NCI-H69 (cell line): ENCODE data around the gene SIGLEC1.
A peak's percentile ranks its signal among the peaks of the same experiment; 100 is the strongest.

Source experiments
- DNase-seq: peaks from one replicate; lab custom pipeline; 2025; lab: John Stamatoyannopoulos, UW

SIGLEC1 gene

DNA sequence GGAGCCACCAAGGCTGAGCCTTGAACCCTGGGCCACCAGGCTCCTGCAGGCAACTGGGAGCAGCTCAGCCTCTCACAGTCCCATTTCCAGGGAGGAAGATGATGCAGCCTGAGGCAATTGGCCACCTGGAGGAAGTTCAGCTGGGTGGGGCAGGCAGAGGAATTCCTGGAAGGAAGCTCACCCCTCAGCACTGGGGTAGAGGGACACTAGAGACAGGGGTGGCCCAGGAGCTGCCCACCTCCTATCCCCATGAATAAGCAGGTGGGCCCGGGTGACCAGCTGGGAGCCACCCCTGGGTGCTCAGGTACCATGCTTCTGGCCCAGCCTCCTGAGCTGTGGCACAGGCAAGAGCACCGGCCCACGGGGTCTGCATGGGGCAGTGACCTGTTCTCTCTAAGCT lies 16.5 kb upstream of the SIGLEC1 start:
- DNase-seq, result no peak

DNA sequence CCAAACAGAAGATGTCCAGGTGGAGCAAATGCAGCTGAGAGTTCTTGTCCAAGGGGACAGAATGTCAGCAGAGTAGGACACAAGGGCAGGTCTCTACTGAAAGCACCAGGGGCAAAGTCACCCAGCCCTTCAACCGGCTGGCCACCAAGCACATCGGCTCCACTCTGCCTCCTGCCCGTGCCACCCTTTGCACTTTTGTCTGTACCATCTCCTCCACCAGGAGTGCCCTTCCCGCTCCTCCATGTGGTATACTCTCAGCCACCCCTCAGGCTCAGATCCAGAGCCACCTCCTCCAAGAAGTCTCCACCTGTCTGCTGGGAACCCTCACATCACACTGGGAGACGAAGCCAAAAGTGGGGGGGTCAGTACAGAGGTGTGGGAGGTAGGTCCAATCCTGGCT lies 16.0 kb upstream of the SIGLEC1 start:
- no peak for DNase-seq

DNA sequence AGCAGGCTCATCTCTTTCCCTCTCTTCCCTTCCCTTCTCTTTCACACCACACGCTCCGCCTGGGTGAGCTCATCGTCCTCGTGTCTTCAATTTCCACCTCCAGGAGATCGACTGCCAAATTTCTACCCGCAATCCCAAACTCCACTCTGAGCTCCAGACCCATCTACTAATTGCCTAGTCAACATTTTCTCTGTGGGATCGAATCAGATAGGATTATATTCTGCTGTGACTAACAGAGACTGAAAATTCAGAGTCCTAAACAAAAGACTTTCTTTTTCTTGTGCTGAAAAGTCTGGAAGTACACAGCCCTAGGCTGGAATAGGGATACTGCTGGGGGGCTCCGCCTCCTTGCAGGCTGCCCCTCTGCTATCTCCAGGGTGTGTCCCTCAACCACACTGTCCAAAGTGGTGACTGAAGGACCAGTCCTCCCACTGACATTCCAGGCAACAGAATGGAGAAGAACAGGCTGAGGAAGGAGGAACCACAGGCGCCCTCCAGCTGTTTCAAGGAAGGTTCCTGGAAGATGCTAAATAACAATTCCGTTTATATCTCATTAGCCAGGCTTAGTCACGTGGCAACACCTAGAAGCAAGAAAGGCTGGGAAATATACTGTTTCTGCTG lies 15.1 kb upstream of the SIGLEC1 start:
- peak; percentile 24 for DNase-seq

DNA sequence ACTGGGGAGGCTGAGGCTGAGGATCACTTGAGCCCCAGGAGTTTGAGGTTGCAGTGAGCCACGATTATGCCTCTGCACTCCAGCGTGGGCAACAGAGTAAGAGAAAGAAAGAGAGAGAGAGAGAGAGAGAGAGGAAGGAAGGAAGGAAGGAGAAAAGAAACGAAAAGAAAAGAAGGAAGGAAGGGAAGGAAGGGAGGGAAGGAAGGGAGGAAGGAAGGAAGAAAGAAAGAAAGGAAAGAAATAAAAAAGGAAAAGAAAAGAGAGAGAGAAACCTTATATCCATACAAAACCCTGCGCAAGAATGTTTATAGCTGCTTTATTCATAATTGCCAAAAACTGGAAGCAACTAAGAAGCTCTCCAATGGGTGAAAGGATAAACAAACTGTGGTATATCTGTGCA lies 12.0 kb upstream of the SIGLEC1 start:
- no peak for DNase-seq

DNA sequence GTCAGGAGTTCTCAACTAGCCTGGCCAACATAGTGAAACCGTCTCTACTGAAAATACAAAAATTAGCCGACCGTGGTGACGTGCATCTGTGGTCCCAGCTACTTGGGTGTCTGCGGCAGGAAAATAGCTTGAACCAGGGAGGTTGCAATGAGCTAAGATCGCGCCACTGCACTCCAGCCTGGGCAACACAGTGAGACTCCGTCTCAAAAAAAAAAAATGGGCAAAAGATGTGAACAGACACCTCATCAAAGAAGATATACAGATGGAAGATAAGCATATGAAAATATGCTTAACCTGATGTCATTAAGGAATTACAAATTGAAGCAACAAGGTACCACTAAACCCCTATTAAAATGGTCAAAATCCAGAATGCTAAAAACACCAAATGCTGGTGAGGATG lies 10.9 kb upstream of the SIGLEC1 start:
- no peak for DNase-seq

DNA sequence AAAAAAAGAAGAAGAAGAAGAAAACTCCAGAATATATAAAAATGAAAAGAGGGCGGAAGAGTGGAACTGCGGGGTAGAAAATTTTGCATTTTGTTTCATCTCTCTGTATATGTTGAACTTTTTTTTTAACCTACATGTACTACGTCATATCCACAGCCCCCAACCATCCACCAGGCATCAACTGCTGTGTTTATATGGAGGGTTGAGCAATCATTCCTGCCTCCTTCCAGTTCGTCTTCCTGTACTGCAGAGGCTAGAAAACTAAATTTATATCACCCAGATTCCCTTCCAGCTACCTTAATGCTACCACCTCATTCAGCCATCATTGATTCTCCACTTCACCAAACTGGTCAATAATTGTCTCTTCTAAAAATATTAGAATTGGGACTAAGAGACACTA lies 9.5 kb upstream of the SIGLEC1 start:
- no peak for DNase-seq

DNA sequence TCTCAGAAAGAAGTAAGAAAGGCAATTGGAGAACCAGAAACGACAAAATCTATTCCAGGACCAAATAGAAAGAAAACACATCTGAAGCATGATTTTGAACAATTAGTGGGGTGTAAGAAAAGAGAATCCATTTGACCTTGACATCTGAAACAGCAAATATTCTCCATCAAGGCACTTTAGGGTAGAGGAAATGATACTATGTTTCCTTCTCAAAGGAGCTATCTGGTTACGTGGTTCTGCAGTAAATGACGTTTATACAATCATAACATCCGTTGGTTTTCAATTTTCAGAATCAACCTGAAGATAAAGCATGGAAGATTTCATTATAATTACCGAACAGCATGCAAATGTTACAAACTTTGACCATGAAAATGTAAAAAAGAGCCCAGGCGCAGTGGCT lies 8.2 kb upstream of the SIGLEC1 start:
- DNase-seq, result no peak

DNA sequence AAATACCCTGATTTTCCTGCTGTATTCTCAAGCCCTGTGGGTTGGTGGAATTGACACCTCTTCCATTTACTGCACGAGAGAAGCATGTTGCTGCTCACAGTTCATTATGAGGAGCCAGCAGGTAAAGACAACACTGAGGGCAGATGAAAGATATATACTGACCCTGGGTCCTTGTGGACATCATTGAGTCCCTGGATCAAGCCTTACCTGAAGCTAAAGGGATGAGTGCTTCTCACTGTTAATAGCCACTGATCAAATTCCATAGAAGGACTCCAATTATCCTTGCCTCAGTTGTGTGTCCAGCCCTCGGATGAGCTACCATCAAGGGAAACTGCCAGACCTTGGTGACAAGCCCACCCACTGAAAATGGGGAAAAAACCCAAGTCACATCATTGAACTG lies 7.7 kb upstream of the SIGLEC1 start:
- DNase-seq, result no peak

DNA sequence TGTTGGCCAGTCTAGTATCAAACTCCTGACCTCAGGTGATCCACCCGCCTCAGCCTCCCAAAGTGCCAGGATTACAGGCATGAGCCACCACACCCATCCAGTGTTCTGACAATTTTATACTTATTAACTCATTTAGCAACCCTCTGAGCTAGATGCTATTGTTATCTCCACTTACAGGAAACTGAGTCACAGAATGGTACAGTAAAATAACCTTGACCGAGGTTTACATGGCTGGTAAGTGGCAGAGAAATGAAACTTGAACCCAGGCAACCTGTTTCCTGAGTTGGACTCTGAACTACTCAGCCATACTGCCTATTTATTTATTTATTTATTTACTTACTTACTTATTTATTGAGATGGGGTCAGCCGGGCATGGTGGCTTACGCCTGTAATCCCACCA lies 6.6 kb upstream of the SIGLEC1 start:
- no peak for DNase-seq

DNA sequence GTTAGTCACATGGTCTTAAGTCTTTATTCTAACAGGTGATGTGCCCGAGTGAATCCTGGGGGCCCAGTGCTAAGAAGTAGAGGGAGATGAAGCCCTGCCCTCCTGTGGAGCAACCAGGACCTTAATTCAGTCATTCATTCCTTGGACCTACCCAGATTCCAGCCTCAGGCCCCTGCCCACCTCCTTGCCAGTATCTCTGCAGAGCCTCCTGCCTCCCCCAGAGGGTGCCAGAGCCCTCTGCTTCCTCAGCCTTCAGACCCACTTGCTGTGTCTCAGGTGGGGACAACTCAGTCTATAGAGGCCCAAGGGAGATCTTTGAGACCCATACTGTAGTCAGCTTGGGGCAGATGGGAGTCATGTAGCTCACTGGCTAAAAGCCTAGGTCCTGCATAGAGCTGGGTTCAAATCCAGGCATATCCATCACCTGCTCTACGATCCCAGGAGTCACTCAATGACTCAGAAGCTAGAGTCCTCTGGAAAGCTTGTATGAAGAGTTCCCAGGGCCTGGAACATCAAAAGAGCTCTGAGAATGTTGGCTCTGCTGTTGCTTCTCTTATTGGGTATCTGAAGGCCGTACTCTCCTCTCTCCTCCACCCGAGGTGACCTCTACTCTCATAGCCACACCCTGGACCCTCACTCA lies 3.9 kb upstream of the SIGLEC1 start:
- peak; percentile 74 for DNase-seq

DNA sequence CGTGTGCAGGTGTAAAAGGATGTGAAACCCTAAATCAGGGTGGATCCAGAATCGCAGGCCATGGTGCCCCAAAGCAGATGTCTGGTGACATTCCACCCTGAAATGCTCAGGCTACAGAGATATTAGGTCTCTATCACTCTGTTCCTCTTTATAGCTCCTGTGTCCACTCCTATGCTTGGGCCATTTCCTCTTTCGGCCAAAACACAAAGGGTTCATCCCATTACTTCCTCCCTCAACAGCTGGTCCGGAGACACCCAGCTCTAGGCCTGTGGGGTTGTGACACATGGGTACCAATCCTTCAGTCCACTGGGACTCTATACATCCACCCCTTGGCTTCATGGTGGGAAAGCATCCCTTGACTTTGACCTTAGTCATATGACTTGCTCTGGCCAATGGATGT lies 1.7 kb upstream of the SIGLEC1 start:
- no peak for DNase-seq

DNA sequence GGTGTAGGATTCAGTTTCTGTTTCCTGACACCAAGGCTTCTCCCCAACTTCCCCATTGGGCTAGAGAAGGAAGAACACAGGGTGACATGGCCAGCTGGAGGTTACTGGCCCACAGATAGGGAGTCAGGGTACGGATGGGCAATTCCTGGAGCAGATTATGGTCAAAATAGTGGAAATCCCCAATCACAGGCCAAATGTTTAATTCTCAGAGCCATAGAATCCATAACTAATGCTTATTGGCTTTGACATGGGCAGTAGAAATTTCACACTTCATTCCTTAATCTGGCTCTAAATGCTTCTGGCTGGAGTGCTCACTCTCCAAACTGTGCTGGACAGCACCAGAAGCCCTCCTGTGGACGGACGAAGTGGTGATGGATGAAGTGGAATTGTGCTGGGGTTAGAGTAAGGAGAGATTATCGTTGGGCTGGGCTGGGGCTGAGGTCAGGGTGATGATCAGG lies 887 bp downstream of the SIGLEC1 start:
- no peak for DNase-seq

DNA sequence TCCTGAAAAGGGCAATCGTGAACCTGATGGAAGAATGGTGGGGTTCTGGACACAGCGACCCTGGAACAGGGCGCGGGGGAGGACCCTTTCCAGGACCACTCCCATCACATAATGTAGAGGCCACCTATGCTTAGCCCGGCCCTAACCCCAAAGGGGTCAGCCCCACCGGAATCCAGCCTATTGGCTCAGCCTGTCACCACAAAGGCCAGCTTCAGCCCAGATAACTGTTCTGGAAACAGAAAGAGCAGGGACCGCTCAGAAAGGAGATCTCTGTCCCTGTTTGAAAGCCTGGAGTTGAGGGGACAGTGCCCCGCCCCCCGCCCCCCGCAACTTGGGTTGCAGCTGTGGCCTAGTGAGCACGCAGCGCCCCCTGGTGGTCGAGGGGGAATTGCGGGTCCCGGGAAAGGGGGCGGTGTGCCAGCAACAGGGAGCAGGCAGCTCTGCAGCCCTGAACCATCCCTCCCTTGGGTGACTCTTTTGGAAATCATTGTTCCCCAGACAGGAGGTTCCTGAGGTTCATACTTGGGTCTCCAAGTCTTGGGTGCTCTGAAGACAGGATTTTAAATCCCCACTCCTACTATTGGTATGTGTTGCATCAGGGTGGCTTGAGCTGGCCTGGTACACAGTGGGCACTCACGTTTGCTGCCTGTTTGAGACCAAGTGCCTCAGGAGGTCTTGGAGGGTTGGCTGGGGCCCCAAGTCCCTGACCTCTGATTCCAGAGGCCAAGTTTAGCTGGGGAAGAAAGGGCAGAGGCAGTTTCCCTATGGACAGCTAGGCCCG lies 1.5 kb downstream of the SIGLEC1 start:
- DNase-seq, result peak; percentile 58

DNA sequence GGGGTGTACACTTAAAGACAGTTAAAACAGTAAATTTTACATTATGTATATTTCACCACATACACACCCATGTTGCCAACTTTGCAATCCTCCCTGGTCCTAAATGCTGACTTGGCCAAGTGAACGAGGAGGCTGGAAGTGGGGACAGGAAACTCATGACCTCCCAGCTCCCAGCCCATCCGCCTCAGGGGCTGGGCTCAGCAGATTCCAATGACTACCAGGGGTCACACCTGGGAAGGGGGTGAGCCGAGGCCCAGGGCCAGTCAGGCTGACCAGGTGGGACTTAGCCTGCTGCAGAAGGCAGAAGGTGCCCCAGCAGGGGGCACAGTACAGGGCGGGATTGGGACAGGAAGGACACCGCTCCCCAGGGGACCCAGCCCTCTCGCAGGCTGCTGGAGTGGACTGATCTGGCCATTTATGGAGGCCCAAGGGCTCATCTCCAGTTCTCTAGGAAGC lies 2.4 kb downstream of the SIGLEC1 start:
- peak; percentile 25 for DNase-seq

DNA sequence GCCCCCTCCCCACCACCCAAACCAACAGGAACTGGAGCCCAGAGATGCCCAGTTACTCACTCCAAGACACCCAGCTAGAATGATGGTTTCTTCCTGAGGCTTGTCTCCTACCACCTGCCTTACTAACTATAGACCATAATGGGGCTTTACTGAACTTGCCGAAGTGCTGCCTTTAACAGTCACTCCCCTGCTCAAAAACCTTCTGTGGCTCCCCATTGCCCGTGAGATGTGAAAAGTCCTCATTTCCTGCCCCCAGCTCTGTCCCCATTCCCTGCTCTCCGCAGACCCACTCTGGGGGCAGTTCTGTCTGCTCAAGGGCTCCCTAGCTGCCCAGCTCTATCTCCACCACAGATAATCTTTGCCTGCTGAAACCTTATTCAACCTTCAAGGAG lies 4.9 kb downstream of the SIGLEC1 start:
- no peak for DNase-seq

DNA sequence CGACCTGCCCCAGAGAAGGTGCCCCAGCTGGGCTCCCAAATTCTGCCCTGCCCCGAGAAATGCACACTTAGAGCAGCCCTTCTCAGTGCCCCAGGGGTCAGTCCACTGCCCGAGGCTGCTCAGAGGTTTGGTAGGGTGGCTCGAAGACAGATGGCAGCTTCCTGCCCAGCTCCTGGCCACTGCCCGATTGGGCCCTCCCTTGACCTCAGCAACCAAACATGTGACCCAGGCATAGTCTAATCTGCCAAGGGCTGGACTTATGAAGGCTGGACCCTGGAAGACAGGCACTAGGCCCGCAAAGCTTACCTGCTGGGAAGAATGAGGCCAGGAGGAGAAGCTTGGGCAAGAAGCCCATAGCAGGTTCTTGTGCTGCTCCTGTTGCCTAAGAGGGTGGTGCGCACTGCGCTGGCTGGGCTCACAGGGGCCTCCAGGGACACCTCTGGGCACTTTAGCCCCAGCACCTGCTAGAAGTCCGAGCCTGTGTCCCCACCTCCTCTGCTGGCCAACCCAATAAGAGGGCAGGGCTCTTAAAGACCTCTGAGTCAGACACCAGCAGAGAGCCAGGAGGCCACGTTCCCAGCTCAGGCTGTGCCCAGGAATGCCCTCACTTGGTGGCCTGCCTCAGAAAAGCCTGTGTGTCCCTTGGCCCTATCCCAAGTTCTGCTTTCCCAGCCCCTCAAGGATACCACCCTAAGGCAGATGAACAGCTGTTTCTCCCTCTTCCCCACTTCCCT lies 5.5 kb downstream of the SIGLEC1 start:
- no peak for DNase-seq

DNA sequence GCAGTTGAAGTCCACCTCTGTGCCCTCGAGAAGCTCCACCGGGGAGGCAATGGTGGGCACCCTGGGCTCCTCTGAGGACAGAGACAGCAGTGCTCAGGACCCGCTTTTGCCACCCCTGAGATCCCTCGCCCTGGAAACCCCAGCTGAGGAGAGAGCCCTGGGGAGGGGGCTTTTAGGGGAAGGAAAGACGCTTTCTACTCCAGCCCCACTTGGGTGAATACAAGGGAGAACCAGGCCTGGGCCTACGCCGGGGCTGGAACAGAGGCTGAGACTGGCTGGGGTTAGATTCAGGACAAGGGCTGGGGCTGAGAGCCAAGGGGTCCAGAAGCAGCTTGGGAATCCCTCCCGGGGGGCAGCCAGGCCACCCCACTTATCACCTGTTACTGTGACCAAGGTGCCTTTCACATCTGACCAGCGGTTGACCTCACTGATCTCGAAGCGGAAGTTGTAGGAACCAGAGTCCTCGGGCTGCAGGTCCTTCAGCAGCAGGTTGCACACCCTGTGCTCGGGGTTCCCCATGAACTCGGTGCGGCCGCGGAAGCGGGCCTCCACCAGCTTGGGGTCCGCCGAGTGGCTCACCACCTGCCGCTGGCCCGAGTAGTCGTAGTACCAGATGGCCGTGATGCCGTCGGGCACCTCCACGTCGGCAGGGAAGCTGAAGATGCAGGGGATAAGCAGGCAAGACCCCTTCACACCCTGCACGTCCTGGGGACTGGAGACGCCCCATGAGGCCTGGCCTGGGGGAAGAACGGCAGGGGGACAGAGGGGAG lies 6.2 kb downstream of the SIGLEC1 start:
- DNase-seq, result no peak

DNA sequence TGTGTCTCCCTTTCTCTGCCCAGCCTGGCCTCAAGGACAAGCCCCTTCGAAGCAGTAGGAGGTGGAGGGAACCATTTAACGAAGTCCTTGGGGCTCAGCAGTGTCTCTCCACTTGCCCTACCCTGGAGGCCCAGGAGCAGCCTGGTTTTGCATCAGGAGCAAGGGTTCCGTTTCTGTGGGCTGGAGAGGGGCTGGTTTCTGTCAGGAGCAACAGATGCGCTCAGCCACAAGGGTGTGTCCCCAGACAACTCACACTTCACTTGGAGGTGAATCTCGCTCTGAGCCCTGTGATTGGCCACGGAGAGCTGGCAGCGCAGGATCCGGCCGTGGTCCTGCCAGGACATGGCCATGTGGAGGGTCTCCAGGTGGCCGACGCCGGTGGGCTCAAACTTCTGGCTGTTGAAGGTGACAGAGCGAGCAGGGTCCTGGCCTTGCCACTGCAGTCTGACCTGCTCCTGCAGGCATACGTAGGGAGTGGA lies 6.9 kb downstream of the SIGLEC1 start:
- no peak for DNase-seq

DNA sequence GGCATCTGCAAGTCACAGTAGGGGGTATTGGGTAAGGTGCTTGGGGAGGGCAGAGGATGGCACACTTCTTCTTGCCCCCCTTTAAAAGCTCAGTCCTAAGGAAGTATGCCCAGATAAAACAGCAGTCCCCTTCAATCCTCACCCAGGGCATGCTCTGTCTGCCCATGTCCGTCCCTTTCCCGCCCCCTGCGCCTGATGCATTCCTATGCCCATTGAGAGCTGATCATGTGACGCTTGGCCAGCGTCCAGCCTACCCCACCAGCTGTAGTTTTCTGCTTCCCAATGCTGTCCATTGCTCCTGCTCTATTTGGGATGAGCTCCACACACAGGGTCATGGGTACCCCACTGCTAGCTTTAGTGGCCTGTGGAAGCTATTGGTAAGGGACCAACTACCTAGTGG lies 8.3 kb downstream of the SIGLEC1 start:
- no peak for DNase-seq

DNA sequence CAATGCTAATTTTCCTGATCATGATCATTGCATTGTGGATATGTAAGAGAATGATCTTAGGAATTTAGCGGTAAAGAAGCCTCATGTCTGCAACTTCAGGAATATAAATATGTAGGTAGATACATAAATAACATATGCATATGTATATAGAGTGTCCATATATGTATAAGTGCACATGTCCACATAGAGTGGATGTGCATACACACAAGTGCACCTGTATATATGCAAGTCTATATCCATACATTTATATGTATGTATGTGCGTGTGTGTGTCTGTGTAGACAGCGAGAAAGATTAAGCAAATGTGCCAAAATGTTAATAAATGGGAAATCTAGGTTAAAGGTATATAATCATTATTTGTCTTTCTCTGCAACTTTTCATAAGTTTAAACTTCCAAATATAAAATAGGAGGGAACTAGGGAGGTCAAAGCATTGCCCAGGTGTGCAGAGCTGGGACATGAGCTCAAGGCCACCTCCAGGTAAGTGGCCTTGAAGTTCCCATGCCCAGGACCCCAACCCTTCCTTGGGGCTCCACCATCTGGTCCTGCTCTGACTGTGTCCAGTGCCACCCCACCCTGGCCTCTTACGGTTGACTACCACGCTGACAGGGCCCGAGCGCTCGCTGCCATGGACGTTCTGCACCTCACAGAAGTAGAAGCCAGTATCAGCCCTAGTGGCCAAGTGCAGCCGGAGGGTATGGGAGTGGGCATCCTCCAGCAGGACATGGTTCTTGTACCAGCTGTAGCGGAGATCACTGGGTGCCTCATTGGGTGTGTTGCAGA lies 9.6 kb downstream of the SIGLEC1 start:
- no peak for DNase-seq
